Spleen (tissue), 11 donors: Measurements from ENCODE around the gene NRBF2. TPM values are rescaled to one million over a fixed set of nuclear protein-coding genes. Genes with fewer than 3 reads are reported as not detected.

Experiments used
- DNase-seq: peaks from one replicate; pipeline ENCODE4 v3.0.0-alpha.2; 2020
- H3K27ac ChIP-seq, 8 donors: fragments of 200-600 bp; sonication (generic) in 7 of 8; 1 replicate in 4 of 8; 2 replicates in 4 of 8; pipeline versions ENCODE4 v1.5.0 to v1.8.0; 2016 to 2021; ENCODE audit warnings: inconsistent platforms in 4 of 8, mild to moderate bottlenecking in 4 of 8, moderate library complexity in 1 of 8
- H3K27me3 ChIP-seq, 7 donors: fragments of 200-600 bp; sonication (generic) in 6 of 7; replicated peaks in 1 of 7; 1 replicate in 4 of 7; 2 replicates in 3 of 7; pipeline versions ENCODE4 v1.5.0 to v1.8.0; 2016 to 2021; ENCODE audit warnings: inconsistent platforms in 3 of 7, mild to moderate bottlenecking in 1 of 7
- H3K36me3 ChIP-seq, 6 donors: fragments of 200-600 bp; sonication (generic) in 5 of 6; 1 replicate in 4 of 6; 2 replicates in 2 of 6; pipeline versions ENCODE4 v1.5.0 to v1.8.0; 2016 to 2021; ENCODE audit warnings: inconsistent platforms in 2 of 6
- H3K4me1 ChIP-seq, 6 donors: fragments of 200-600 bp; sonication (generic) in 5 of 6; 1 replicate in 3 of 6; 2 replicates in 3 of 6; pipeline versions ENCODE4 v1.5.0 to v1.8.0; 2016 to 2021; ENCODE audit warnings: inconsistent platforms in 3 of 6
- H3K4me3 ChIP-seq, 8 donors: fragments of 200-600 bp; sonication (generic) in 7 of 8; 1 replicate in 4 of 8; 2 replicates in 4 of 8; pipeline versions ENCODE4 v1.5.0 to v1.8.0; 2016 to 2021; ENCODE audit warnings: inconsistent platforms in 4 of 8, mild to moderate bottlenecking in 4 of 8, moderate library complexity in 2 of 8
- H3K9me3 ChIP-seq, 8 donors: fragments of 200-600 bp; sonication (generic) in 7 of 8; 1 replicate in 4 of 8; 2 replicates in 4 of 8; pipeline versions ENCODE4 v1.5.0 to v1.8.0; 2016 to 2021; ENCODE audit warnings: inconsistent platforms in 4 of 8
- POLR2A ChIP-seq, 3 donors: fragments of 450-650 bp; IDR thresholded peaks; one replicate each; pipeline ENCODE4 v1.5.1; 2017; ENCODE audit warnings: antibody characterized with exemption in 3 of 3, mild to moderate bottlenecking in 1 of 3
- POLR2AphosphoS5 ChIP-seq, 3 donors: sonication (generic); formaldehyde crosslinking; IDR thresholded peaks; one replicate each; pipeline ENCODE4 v1.5.1; 2017; ENCODE audit warnings: antibody characterized with exemption in 3 of 3
- WGBS, 5 donors: extraction: QIAGEN DNeasy Blood & Tissue Kit in 3 of 5; methylation state at CpG; one replicate each; pipeline versions ENCODE4 v1.1.5 to v1.1.7; 2013 to 2018; 5-methylcytosine and 5-hydroxymethylcytosine counted together
- intact Hi-C: fragments of 100-400 bp; cut with DNase I; formaldehyde crosslinking; loops from one replicate; pipeline ENCODE4 v1.15.0; 2023; ENCODE audit warnings: low total_unique reads
- polyA plus RNA-seq, 3 donors: library from polyadenylated mRNA; stranded (reverse); fragments of 200-250 nt; gene quantifications; one replicate each; pipeline ENCODE4 v1.2.1, GENCODE V29; 2013
- total RNA-seq, 7 donors: library from RNA; depleted of rRNA in 3 of 7; stranded (reverse); fragments of >200 nt in 3 of 7; fragmentation: NEBNext Ultra II Directional in 4 of 7; extraction: Animal tissue kit (Norgen Biotek cat#: 25700) in 4 of 7; gene quantifications; one replicate each; pipeline versions ENCODE4 v1.1.0 to v1.2.1, GENCODE V29; 2016 to 2021
- TF ChIP-seq, protein P1 (sequence below), 11 experiments: fragments of 200-600 bp in 7 of 11; fragments of 450-650 bp in 4 of 11; sonication (generic) in 4 of 11; IDR thresholded peaks in 8 of 11; conservative IDR thresholded peaks in 3 of 11; 1 replicate in 7 of 11; 2 replicates in 4 of 11; pipeline versions ENCODE4 v1.4.0 to v1.8.0; 2016 to 2021; ENCODE audit warnings: antibody characterized with exemption in 11 of 11, inconsistent platforms in 4 of 11, mild to moderate bottlenecking in 1 of 11
- donor health status: healthy with polysubstance abuse.
- donor health status: DM: no; HTN: no; CAD: no; lungs with moderate emphysema.
- donor health status: DM: no; HTN: no; CAD: no.
- donor health status: Bipolar disorder and iron deficiency.
- donor health status: healthy.
- donor health status: DM: no; HTN: no; CAD: no.
- donor health status: DM: yes; HTN: yes; CAD: no.

NRBF2 gene
- total and polyA plus RNA-seq, 10 donors, result 10.3 to 44.1 (median 31.7) TPM

DNA sequence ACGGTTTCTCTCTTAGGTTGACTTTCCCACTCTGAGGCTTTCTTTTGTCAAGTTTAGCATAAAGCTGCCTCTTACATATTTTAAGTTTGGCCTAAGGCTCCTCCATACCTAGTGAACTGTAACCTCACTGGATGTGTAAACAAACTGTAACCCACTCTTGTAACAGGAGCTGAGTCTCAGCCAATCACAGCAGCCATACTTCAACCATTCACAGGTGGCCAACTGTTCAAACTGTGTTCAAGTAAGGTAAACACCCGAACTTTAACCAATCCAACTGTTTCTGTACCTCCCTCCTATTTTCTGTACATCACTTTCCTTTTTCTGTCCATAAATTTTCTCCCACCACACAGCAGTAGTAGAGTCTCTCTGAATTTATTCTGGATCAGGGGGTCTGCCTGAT, 7.7 kb upstream of the NRBF2 start:
- no peak overlapping the region for H3K27ac ChIP-seq
- H3K4me1 ChIP-seq, result no peaks in the 10 kb centered on the region
- no peak overlapping the region for H3K4me3 ChIP-seq
- H3K36me3 ChIP-seq, result no peaks in the 10 kb centered on the region
- no peaks in the 10 kb centered on the region for H3K9me3 ChIP-seq
- TF ChIP-seq, protein P1, sequence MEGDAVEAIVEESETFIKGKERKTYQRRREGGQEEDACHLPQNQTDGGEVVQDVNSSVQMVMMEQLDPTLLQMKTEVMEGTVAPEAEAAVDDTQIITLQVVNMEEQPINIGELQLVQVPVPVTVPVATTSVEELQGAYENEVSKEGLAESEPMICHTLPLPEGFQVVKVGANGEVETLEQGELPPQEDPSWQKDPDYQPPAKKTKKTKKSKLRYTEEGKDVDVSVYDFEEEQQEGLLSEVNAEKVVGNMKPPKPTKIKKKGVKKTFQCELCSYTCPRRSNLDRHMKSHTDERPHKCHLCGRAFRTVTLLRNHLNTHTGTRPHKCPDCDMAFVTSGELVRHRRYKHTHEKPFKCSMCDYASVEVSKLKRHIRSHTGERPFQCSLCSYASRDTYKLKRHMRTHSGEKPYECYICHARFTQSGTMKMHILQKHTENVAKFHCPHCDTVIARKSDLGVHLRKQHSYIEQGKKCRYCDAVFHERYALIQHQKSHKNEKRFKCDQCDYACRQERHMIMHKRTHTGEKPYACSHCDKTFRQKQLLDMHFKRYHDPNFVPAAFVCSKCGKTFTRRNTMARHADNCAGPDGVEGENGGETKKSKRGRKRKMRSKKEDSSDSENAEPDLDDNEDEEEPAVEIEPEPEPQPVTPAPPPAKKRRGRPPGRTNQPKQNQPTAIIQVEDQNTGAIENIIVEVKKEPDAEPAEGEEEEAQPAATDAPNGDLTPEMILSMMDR (IDR thresholded peaks at IDR 0.05 in 8 of 11, conservative IDR thresholded peaks at IDR 0.05 in 3 of 11), result no peak
- TF ChIP-seq POLR2AphosphoS5 (IDR thresholded peaks at IDR 0.05), result no peak
- no peak for TF ChIP-seq POLR2A (IDR thresholded peaks at IDR 0.05)
- no peak for DNase-seq
- intact Hi-C loops, result no loop called here
- WGBS, 5 donors, result 72 to 92% (median 85%) methylated on average over 2 of the region's 2 CpGs
- no peaks in the 10 kb centered on the region for H3K27me3 ChIP-seq

DNA sequence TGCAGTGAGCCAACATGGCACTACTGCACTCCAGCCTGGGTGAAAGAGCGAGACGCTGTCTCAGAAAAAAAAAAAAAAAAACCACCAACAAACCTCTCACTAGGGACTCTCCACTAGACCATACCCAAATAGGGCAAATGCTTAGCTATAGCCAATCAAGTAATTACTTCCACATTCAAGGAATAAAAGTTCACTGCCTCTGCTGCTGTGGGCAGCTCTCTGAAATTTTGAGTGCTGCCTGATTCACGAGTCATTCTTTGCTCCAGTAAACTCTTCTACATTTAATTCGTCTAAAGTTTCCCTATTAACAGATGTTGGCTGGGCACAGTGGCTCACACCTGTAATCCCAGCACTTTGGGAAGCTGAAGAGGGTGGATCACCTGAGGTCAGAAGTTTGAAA, 4.7 kb upstream of the NRBF2 start:
- WGBS, 5 donors, result 64 to 70% (median 68%) methylated on average over 4 of the region's 4 CpGs
- no peak for TF ChIP-seq POLR2A (IDR thresholded peaks at IDR 0.05)
- TF ChIP-seq POLR2AphosphoS5 (IDR thresholded peaks at IDR 0.05), result no peak
- TF ChIP-seq, protein P1 (IDR thresholded peaks at IDR 0.05 in 8 of 11, conservative IDR thresholded peaks at IDR 0.05 in 3 of 11), result no peak
- H3K4me3 ChIP-seq, result no peak overlapping the region

DNA sequence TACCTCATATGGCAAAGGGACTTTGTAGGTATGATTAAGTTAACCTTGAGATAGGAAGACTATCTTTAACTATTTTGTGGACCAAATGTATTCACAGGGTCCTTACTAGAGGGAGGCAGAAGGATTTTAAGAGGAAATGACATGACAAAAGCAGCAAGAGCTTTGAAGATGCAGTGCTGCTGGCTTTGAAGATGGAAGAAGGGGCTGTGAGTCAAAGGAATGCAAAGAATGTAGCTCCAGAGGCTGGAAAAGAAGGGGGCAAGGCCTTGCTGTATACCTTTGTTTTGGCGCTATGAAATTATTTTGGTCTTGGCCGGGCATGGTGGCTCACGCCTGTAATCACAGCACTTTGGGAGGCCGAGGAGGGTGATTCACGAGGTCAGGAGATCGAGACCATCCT, 3.2 kb upstream of the NRBF2 start:
- Histone ChIP-seq H3K4me3 (no peak overlapping the region), H3K4me1 (peaks cover 7 to 17% (median 10%) of the 10 kb centered on the region in 6 donors), H3K27ac (no peak overlapping the region), H3K9me3 (peaks cover 0 to 9% (median 2%) of the 10 kb centered on the region in 8 donors), H3K36me3 (no peaks in the 10 kb centered on the region), H3K27me3 (no peaks in the 10 kb centered on the region)
- TF ChIP-seq POLR2A (IDR thresholded peaks at IDR 0.05) (no peak), POLR2AphosphoS5 (IDR thresholded peaks at IDR 0.05) (no peak)
- TF ChIP-seq, protein P1 (IDR thresholded peaks at IDR 0.05 in 8 of 11, conservative IDR thresholded peaks at IDR 0.05 in 3 of 11), result no peak
- intact Hi-C loops, result no loop called here
- DNase-seq, result no peak
- 88 to 95% (median 93%) methylated on average over 6 of the region's 6 CpGs for WGBS, 5 donors

More for the DNA sequence above, 4.7 kb upstream of the NRBF2 start:
- Histone ChIP-seq H3K27me3 (no peaks in the 10 kb centered on the region), H3K4me1 (peaks cover 0 to 4% (median 0%) of the 10 kb centered on the region in 6 donors), H3K36me3 (no peaks in the 10 kb centered on the region), H3K9me3 (peaks cover 0 to 9% (median 2%) of the 10 kb centered on the region in 8 donors), H3K27ac (no peak overlapping the region)
- intact Hi-C loops, result no loop called here
- no peak for DNase-seq

DNA sequence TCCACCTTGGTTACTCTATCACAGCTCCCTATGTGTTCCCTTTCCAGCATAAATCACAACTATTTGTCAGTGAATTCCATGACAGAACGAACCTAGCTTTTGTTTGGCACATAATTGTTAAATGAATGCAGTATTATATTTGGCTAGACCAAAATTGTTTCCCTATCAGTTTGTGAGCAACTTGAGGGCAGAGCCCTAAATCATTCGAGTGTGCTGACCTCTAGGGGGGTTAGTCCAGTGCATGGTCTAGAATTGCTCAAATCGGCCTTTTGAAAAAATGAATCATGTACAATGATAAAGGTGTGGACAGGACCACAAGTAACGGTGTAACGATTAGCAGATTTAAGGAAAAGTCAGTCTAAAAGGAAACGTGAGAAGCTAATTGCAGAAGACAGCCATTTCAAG, 475 bp upstream of the NRBF2 start:
- intact Hi-C loops, result no loop called here
- 71 to 79% (median 75%) methylated on average over 6 of the region's 6 CpGs for WGBS, 5 donors

More for the DNA sequence above, 475 bp upstream of the NRBF2 start:
- peaks cover 14 to 44% (median 38%) of the 10 kb centered on the region in 6 donors for H3K4me1 ChIP-seq
- H3K36me3 ChIP-seq, result no peaks in the 10 kb centered on the region
- H3K27ac ChIP-seq, result peak overlapping the region; percentile 98 to 100 (median 99)
- DNase-seq, result no peak
- H3K27me3 ChIP-seq, result no peaks in the 10 kb centered on the region
- H3K9me3 ChIP-seq, result peaks cover 0 to 9% (median 2%) of the 10 kb centered on the region in 8 donors
- TF ChIP-seq, protein P1 (IDR thresholded peaks at IDR 0.05 in 8 of 11, conservative IDR thresholded peaks at IDR 0.05 in 3 of 11), result no peak
- no peak for TF ChIP-seq POLR2A (IDR thresholded peaks at IDR 0.05)
- TF ChIP-seq POLR2AphosphoS5 (IDR thresholded peaks at IDR 0.05), result no peak
- H3K4me3 ChIP-seq, result peak overlapping the region in 7 of 8 donors; percentile 69 to 90 (median 73)
